VCaP (cell line): ENCODE results near the gene MTF1.

Source experiments
- H3K27ac ChIP-seq: fragments of 450-650 bp; 2 replicates; pipeline ENCODE4 v1.5.1; 2017
- CTCF ChIP-seq: fragments of 450-650 bp; conservative IDR thresholded peaks from 2 replicates; pipeline ENCODE4 v1.5.1; 2017; ENCODE audit warnings: mild to moderate bottlenecking, moderate library complexity

MTF1 gene

GRCh38 chr1:37862330-37862729, 2.9 kb upstream of the MTF1 start:
- no peak for TF ChIP-seq CTCF
- H3K27ac ChIP-seq = no peak overlapping the region

GRCh38 chr1:37861151-37861550, 1.8 kb upstream of the MTF1 start:
- H3K27ac ChIP-seq = peak overlapping the region; percentile 87
- no peak for TF ChIP-seq CTCF

- peak overlapping the region; percentile 87 for H3K27ac ChIP-seq
- TF ChIP-seq CTCF = peak; percentile 46
Observed at GRCh38 chr1:37860346-37860666, 914 bp upstream of the MTF1 start.

DNA sequence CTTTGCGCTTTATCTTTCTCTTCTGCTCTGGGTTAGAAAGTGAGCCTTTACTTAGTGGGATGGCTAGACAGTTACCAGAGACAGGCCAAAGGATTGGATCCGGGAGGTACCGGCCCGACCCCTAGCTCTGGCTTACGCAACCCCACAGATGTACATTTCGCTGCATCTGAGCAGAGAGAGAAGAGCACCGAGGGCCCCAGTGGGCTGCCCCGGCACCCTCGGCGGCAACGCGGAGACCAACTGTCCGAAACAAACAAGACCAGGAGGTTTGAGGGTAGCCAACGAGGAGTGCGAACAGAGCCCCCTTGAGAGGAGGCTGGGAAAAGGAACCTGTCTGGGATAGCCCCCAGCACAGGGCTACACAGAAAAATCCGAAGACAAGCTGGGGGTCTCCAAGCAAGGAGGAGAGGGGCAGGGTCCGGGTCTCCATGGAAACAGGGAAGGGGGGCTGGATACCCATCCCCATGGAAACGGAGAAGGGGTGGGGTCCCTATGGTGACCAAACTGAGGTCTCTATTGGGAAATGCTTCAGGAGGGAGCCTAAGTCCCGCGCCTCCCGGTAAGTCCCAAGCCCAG, 373 bp downstream of the MTF1 start:
- peak overlapping the region; percentile 87 for H3K27ac ChIP-seq
- TF ChIP-seq CTCF = no peak

- no peak overlapping the region for H3K27ac ChIP-seq
Observed at GRCh38 chr1:37854406-37854805, 5.0 kb downstream of the MTF1 start.

DNA sequence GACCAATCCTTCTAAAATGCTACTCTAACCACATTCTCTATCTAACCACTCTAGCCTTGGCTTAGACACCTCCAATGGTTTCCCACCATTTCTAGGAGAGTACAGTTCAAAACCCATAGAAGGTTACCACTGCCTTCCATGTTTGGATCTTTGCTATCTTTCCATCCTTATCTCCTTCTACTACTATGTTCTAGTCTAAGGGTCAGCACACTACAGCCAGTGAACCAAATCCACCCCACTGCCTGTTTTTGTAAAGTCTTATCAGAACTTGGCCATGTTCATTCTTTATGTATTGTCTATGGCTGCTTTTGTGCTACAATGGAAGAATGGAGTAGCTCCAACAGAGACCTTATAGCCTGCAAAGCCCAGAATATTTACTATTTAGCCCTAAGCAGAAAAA, 6.2 kb downstream of the MTF1 start:
- no peak for TF ChIP-seq CTCF
- H3K27ac ChIP-seq = no peak overlapping the region

More at GRCh38 chr1:37854406-37854805, 5.0 kb downstream of the MTF1 start:
- TF ChIP-seq CTCF = no peak

DNA sequence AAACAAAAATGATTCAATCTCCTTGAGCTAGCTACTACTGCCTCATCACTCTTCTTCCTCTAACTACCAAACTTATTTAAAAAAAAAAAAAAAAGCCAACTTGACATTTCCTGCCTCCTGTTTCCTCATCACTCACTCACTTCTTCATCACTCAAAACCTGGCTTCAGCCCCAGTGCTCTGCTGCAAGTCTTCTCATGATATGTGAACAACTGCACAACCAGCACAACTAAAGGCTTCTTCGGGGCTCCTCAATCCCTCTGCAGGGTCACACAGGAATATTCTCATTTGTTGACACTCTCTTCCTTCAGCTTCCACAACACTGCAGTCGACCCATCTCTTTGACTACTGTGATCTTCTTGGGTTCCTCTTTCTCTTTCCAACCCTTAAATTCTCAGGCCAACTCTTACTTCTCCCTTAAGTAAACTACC, 7.6 kb downstream of the MTF1 start:
- no peak overlapping the region for H3K27ac ChIP-seq
- TF ChIP-seq CTCF = no peak
